HFFc6 (cell line): ENCODE data around the gene ATRN. TPM values are rescaled to one million over a fixed set of nuclear protein-coding genes. Genes with fewer than 3 reads are reported as not detected.

Source experiments
- DNase-seq: peaks from one replicate; pipeline ENCODE4 v3.0.0-alpha.2; 2018
- H3K27ac Mint-ChIP-seq: 2 replicates; pipeline ENCODE4 v1.8.0; 2020; ENCODE audit warnings: mild to moderate bottlenecking, mixed read lengths
- H3K27me3 Mint-ChIP-seq: 2 replicates; pipeline ENCODE4 v1.8.0; 2021; ENCODE audit warnings: mild to moderate bottlenecking, moderate library complexity, mixed read lengths; ENCODE audit not compliant: insufficient read depth
- H3K36me3 Mint-ChIP-seq: 2 replicates; pipeline ENCODE4 v1.8.0; 2021; ENCODE audit warnings: low read depth, mixed read lengths
- H3K4me1 Mint-ChIP-seq: 2 replicates; pipeline ENCODE4 v1.8.0; 2020; ENCODE audit warnings: low read depth, mixed read lengths
- H3K4me3 Mint-ChIP-seq: 2 replicates; pipeline ENCODE4 v1.8.0; 2020; ENCODE audit warnings: mild to moderate bottlenecking, moderate library complexity, mixed read lengths
- H3K9me3 Mint-ChIP-seq: 2 replicates; pipeline ENCODE4 v1.8.0; 2020; ENCODE audit warnings: mild to moderate bottlenecking, mixed read lengths
- total RNA-seq, 6 experiments: library from RNA; stranded (reverse); fragmentation: NEBNext Ultra II Directional; extraction: Animal tissue kit (Norgen Biotek cat#: 25700); gene quantifications; 2 replicates in 1 of 6; 3 replicates in 5 of 6; pipeline ENCODE4 v1.2.3, GENCODE V29; 2021
- TF ChIP-seq, protein P1 (sequence below): fragments of 200-600 bp; sonication (generic); IDR thresholded peaks from 2 replicates; pipeline ENCODE4 v1.5.0; 2021; ENCODE audit warnings: antibody characterized with exemption, mild to moderate bottlenecking

The ATRN gene
- total RNA-seq, 6 experiments from 2014 or later = 27.5 to 33.0 (median 29.6) TPM

- no peak for DNase-seq
- Mint-ChIP-seq H3K4me3 (peak overlapping the region; percentile 46), H3K27ac (no peak overlapping the region)
Observed at GRCh38 chr20:3461211-3461771, 9.5 kb upstream of the ATRN start.

DNA sequence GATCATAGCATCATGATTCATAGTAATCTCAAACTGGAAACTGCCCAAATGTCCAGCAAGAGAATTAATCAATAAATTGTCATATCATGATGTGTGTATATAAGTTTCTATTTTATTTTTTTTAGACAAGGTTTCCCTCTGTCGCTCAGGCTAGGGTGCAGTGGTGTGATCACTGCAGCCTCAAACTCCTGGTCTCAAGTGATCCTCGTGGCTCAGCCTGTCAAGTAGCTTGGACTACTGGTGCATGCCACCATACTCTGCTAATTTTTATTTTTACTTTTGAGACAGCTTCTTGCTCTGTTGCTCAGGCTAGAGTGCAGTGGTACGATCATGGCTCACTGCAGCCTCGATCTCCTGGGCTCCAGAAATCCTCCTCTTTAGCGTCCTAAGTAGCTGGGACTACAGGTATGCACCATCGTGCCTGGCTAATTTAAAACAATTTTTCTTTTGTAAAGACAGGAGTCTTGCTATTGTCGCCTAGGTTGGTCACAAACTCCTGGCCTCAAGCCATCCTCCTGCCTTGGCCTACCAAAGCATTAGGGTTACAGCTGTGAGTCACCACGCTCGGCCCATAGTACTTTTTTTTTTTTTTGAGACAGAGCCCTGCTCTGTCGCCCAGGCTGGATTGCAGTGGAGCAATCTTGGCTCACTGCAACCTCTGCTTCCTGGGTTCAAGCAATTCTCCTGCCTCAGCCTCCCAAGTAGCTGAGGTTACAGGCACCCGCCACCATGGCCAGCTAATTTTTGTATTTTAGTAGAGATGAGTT, 8.7 kb upstream of the ATRN start:
- Mint-ChIP-seq H3K36me3 (no peaks in the 10 kb centered on the region), H3K27ac (no peak overlapping the region), H3K9me3 (no peaks in the 10 kb centered on the region), H3K4me3 (no peak overlapping the region), H3K4me1 (peaks cover 7% of the 10 kb centered on the region), H3K27me3 (peaks cover 15% of the 10 kb centered on the region)
- TF ChIP-seq, protein P1, sequence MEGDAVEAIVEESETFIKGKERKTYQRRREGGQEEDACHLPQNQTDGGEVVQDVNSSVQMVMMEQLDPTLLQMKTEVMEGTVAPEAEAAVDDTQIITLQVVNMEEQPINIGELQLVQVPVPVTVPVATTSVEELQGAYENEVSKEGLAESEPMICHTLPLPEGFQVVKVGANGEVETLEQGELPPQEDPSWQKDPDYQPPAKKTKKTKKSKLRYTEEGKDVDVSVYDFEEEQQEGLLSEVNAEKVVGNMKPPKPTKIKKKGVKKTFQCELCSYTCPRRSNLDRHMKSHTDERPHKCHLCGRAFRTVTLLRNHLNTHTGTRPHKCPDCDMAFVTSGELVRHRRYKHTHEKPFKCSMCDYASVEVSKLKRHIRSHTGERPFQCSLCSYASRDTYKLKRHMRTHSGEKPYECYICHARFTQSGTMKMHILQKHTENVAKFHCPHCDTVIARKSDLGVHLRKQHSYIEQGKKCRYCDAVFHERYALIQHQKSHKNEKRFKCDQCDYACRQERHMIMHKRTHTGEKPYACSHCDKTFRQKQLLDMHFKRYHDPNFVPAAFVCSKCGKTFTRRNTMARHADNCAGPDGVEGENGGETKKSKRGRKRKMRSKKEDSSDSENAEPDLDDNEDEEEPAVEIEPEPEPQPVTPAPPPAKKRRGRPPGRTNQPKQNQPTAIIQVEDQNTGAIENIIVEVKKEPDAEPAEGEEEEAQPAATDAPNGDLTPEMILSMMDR = no peak
- DNase-seq = no peak

More at GRCh38 chr20:3461211-3461771, 9.5 kb upstream of the ATRN start:
- Mint-ChIP-seq H3K9me3 (no peaks in the 10 kb centered on the region), H3K36me3 (no peaks in the 10 kb centered on the region), H3K4me1 (peaks cover 7% of the 10 kb centered on the region), H3K27me3 (peaks cover 15% of the 10 kb centered on the region)
- TF ChIP-seq, protein P1 = no peak

- TF ChIP-seq, protein P1 = no peak
- Mint-ChIP-seq H3K4me1 (peaks cover 7% of the 10 kb centered on the region), H3K36me3 (no peaks in the 10 kb centered on the region), H3K4me3 (no peak overlapping the region), H3K27ac (no peak overlapping the region), H3K27me3 (peaks cover 7% of the 10 kb centered on the region), H3K9me3 (no peaks in the 10 kb centered on the region)
- DNase-seq = no peak
Observed at GRCh38 chr20:3464166-3464565, 6.7 kb upstream of the ATRN start.

DNA sequence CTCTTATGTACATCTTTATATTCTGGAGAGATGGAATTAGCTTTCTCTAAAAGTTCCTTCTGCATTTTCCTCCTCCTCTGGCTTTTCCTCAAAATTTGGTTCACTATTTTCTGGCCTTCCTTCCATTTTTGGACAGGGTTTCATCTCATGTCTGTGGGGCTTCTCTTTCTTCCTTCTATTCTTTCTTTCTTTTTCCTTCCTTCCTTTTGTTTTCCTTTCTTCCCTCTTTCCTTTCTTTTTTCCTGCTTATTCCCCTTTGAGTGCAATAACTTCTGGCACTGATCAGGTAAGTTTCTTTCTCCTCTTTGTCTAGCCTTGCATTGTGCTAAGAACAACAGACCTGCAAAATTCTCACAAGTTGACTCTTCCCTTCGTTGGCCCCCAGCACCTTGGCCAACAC, 5.5 kb upstream of the ATRN start:
- no peaks in the 10 kb centered on the region for H3K36me3 Mint-ChIP-seq
- no peak for DNase-seq
- no peaks in the 10 kb centered on the region for H3K9me3 Mint-ChIP-seq
- peaks cover 7% of the 10 kb centered on the region for H3K27me3 Mint-ChIP-seq
- no peak overlapping the region for H3K4me3 Mint-ChIP-seq
- TF ChIP-seq, protein P1 = no peak
- no peak overlapping the region for H3K27ac Mint-ChIP-seq
- H3K4me1 Mint-ChIP-seq = peaks cover 7% of the 10 kb centered on the region

- H3K27ac Mint-ChIP-seq = peak overlapping the region; percentile 74
- no peaks in the 10 kb centered on the region for H3K36me3 Mint-ChIP-seq
- H3K4me3 Mint-ChIP-seq = peak overlapping the region; percentile 91
- H3K9me3 Mint-ChIP-seq = no peaks in the 10 kb centered on the region
- TF ChIP-seq, protein P1 = no peak
- peaks cover 26% of the 10 kb centered on the region for H3K4me1 Mint-ChIP-seq
- peaks cover 5% of the 10 kb centered on the region for H3K27me3 Mint-ChIP-seq
- DNase-seq = no peak
Observed at GRCh38 chr20:3470208-3470626, 601 bp upstream of the ATRN start.
